ENCODE results near the gene MRPS9.

DNA sequence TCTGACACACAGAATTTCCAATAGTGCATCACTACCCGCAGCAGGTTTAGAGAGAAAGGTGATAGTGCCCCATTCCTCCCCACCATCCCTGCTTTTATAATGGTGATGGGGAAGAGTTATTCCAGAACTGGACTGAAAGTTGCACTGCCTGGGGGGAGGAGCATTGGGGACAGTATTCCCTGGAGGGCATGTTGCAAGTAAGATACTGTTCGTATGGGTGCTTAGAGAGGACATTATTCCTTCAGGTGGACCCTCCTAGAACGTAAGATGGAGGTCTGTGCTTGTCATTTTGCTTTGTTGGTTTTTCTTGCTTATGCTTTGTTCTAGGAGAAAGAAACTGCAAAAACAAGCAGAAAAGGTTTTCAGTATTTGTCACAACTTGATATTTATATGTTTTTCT lies 23.7 kb downstream of the MRPS9 start:
- TF ChIP-seq CTCF (IDR thresholded peaks at IDR 0.05; ENCODE audit: insufficient read depth, low read length, poor library complexity, severe bottlenecking) (no peak), EZH2phosphoT487 (conservative IDR thresholded peaks at IDR 0.05; ENCODE audit: low read length) (no peak)
